Activated CD8-positive, alpha-beta T cell treated with anti-CD3 and anti-CD28 coated beads for 36 hours (primary cell): Measurements from ENCODE around the gene FBXL12. TPM values are rescaled to one million over a fixed set of nuclear protein-coding genes. Genes with fewer than 3 reads are reported as not detected.

ENCODE experiments used
- ATAC-seq: fragments of 200-7000 bp; cut with Tn5 transposase; one replicate; pipeline ENCODE4 v1.10.0; 2021; ENCODE audit warnings: mild to moderate bottlenecking, moderate library complexity
- CTCF ChIA-PET: fragments of 350-600 bp; sonication (Branson Sonifier 250); formaldehyde crosslinking; loops from one replicate; lab custom pipeline; 2021; ENCODE audit warnings: antibody characterized with exemption; lab: Charles Lee
- POLR2A ChIA-PET: fragments of 350-600 bp; sonication (Branson Sonifier 250); formaldehyde crosslinking; loops from one replicate; lab custom pipeline; 2021; ENCODE audit warnings: antibody characterized with exemption; lab: Charles Lee
- DNase-seq: peaks from one replicate; pipeline ENCODE4 v3.0.0-alpha.2; 2020
- H3K27ac Mint-ChIP-seq: one replicate; pipeline ENCODE4 v1.8.0; 2021; ENCODE audit warnings: mild to moderate bottlenecking, mixed read lengths
- H3K27me3 Mint-ChIP-seq: one replicate; pipeline ENCODE4 v1.8.0; 2021; ENCODE audit warnings: mixed read lengths
- H3K36me3 Mint-ChIP-seq: one replicate; pipeline ENCODE4 v1.8.0; 2021; ENCODE audit warnings: low read depth, mixed read lengths
- H3K4me1 Mint-ChIP-seq: one replicate; pipeline ENCODE4 v1.8.0; 2021; ENCODE audit warnings: low read depth, mixed read lengths
- H3K4me3 Mint-ChIP-seq: one replicate; pipeline ENCODE4 v1.8.0; 2021; ENCODE audit warnings: mild to moderate bottlenecking, moderate library complexity, mixed read lengths
- H3K9me3 Mint-ChIP-seq: one replicate; pipeline ENCODE4 v1.8.0; 2021; ENCODE audit warnings: mixed read lengths
- intact Hi-C: fragments of 100-400 bp; cut with micrococcal nuclease; formaldehyde crosslinking; loops from one replicate; pipeline ENCODE4 v1.10.0; 2022
- total RNA-seq, 2 experiments: library from RNA; stranded (reverse); gene quantifications; one replicate each; pipeline ENCODE4 v1.2.3, GENCODE V29; 2021
- TF ChIP-seq, protein P1 (sequence below): fragments of 200-600 bp; IDR thresholded peaks from one replicate; pipeline ENCODE4 v1.8.0; 2022; ENCODE audit warnings: antibody characterized with exemption, mild to moderate bottlenecking

FBXL12 gene
- total RNA-seq, 2 experiments from 2014 or later: 24.2 to 26.7 TPM

GRCh38 chr19:9835507-9835949 lies 16.6 kb upstream of the FBXL12 start:
- ChIA-PET CTCF (interaction anchor here (1.0 kb wide), 1 partner anchor 17 kb away, joined by 3 read pairs; no protein-coding TSS in a partner anchor), POLR2A (interaction anchor here (1.0 to 1.2 kb wide), 2 partner anchors 22 to 192 kb away, joined by 3 to 4 read pairs; no protein-coding TSS in a partner anchor)
- Mint-ChIP-seq H3K9me3 (no peaks in the 10 kb centered on the region), H3K36me3 (peaks cover 16% of the 10 kb centered on the region), H3K27me3 (no peaks in the 10 kb centered on the region), H3K4me3 (peak overlapping the region; percentile 81), H3K27ac (peak overlapping the region; percentile 56), H3K4me1 (peaks cover 24% of the 10 kb centered on the region)
- no peak for DNase-seq
- no peak for ATAC-seq
- intact Hi-C loops: no loop called here
- TF ChIP-seq, protein P1, sequence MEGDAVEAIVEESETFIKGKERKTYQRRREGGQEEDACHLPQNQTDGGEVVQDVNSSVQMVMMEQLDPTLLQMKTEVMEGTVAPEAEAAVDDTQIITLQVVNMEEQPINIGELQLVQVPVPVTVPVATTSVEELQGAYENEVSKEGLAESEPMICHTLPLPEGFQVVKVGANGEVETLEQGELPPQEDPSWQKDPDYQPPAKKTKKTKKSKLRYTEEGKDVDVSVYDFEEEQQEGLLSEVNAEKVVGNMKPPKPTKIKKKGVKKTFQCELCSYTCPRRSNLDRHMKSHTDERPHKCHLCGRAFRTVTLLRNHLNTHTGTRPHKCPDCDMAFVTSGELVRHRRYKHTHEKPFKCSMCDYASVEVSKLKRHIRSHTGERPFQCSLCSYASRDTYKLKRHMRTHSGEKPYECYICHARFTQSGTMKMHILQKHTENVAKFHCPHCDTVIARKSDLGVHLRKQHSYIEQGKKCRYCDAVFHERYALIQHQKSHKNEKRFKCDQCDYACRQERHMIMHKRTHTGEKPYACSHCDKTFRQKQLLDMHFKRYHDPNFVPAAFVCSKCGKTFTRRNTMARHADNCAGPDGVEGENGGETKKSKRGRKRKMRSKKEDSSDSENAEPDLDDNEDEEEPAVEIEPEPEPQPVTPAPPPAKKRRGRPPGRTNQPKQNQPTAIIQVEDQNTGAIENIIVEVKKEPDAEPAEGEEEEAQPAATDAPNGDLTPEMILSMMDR: no peak

- ATAC-seq (peak; percentile 96), DNase-seq (peak; percentile 100)
- Mint-ChIP-seq H3K36me3 (peaks cover 14% of the 10 kb centered on the region), H3K4me3 (peak within 1 kb of the TSS; percentile 81), H3K4me1 (peaks cover 28% of the 10 kb centered on the region), H3K27me3 (no peaks in the 10 kb centered on the region), H3K27ac (peak within 1 kb of the TSS; percentile 67), H3K9me3 (no peaks in the 10 kb centered on the region)
- CTCF ChIA-PET: interaction anchor here (0.6 to 1.2 kb wide), 3 partner anchors 12 to 84 kb away, joined by 3 to 4 read pairs (median 3); no protein-coding TSS in a partner anchor
- intact Hi-C loops: no loop called here
- TF ChIP-seq, protein P1: no peak
- POLR2A ChIA-PET: interaction anchor here (1.2 kb wide), 1 partner anchor 23 kb away, joined by 3 read pairs; no protein-coding TSS in a partner anchor
Observed at GRCh38 chr19:9834726-9835506, 16.0 kb upstream of the FBXL12 start, which contains the start of gene PIN1. TSS of gene PIN1 (plus strand) at chr19:9835318. CDS start at chr19:9835345, 27 bp downstream.

GRCh38 chr19:9834307-9834725 lies 15.4 kb upstream of the FBXL12 start:
- Mint-ChIP-seq H3K36me3 (peaks cover 15% of the 10 kb centered on the region), H3K27me3 (no peaks in the 10 kb centered on the region), H3K27ac (peak overlapping the region; percentile 67), H3K4me1 (peaks cover 30% of the 10 kb centered on the region), H3K9me3 (no peaks in the 10 kb centered on the region), H3K4me3 (peak overlapping the region; percentile 81)
- ChIA-PET POLR2A (no interaction called here), CTCF (interaction anchor here (0.6 to 1.2 kb wide), 2 partner anchors 13 to 85 kb away, joined by 3 to 4 read pairs; no protein-coding TSS in a partner anchor)
- intact Hi-C loops: no loop called here
- ATAC-seq (no peak), DNase-seq (no peak)
- TF ChIP-seq, protein P1: no peak

DNA sequence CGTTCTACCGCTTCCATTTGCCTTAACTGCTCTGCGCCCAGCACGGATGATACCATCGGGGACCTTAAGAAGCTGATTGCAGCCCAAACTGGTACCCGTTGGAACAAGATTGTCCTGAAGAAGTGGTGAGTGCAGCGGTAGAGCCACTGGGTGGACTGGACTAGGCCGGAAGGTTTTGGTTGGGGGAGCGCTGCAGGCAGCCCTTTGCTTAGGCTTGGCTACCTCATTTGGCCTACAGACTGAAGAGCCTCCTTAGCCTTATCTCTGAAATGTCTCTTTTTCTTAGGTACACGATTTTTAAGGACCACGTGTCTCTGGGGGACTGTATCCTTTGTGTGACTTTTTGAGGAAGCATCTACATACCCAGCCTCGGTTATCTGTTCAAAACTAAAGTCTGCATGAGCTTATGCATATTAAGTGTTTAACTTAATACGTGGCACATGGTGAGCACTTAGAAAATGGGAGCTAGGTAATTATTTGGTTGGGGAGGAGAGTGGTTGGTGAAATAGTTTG lies 9.7 kb upstream of the FBXL12 start:
- intact Hi-C loops: no loop called here
- ChIA-PET CTCF (no interaction called here), POLR2A (interaction anchor here (1.1 to 2.3 kb wide), 4 partner anchors 9 to 34 kb away, joined by 3 to 11 read pairs (median 5); partner anchors contain the start of gene FBXL12)
- H3K36me3 Mint-ChIP-seq: peaks cover 21% of the 10 kb centered on the region
- H3K27me3 Mint-ChIP-seq: no peaks in the 10 kb centered on the region
- peak overlapping the region; percentile 99 for H3K4me3 Mint-ChIP-seq
- no peak for ATAC-seq
- peaks cover 20% of the 10 kb centered on the region for H3K4me1 Mint-ChIP-seq
- no peaks in the 10 kb centered on the region for H3K9me3 Mint-ChIP-seq
- peak overlapping the region; percentile 98 for H3K27ac Mint-ChIP-seq
- TF ChIP-seq, protein P1: no peak
- DNase-seq: no peak
